IMR-90 (cell line): ENCODE data around the gene LRRFIP1. TPM values are rescaled to one million over a fixed set of nuclear protein-coding genes. Genes with fewer than 3 reads are reported as not detected.

Source experiments
- ATAC-seq: fragments of 200-7000 bp; cut with Tn5 transposase; 2 replicates; pipeline ENCODE4 v1.9.1; 2020; ENCODE audit warnings: low read depth, mild to moderate bottlenecking, moderate library complexity
- BruUV-seq: library from RNA; stranded (reverse); fragments of 400-500 nt; replicated peaks from 2 replicates; lab custom pipeline; 2021; lab: Mats Ljungman, UMichigan
- CTCF ChIA-PET: fragments of 300-600 bp; formaldehyde crosslinking; extraction: SDS; loops from one replicate; lab custom pipeline; 2021; ENCODE audit warnings: antibody characterized with exemption; lab: Yijun Ruan, JAX
- POLR2A ChIA-PET: fragments of 300-600 bp; sonication (Branson Sonifier 250); formaldehyde crosslinking; loops from one replicate; lab custom pipeline; 2022; ENCODE audit warnings: antibody characterized with exemption; ENCODE audit not compliant: unreplicated experiment; lab: Charles Lee
- DNase-seq: peaks from one replicate; pipeline ENCODE4 v3.0.0; 2013
- H2AFZ ChIP-seq: replicated peaks from 2 replicates; pipeline ENCODE3; 2013; ENCODE audit warnings: low read length, mild to moderate bottlenecking; ENCODE audit not compliant: poor library complexity
- H2AK5ac ChIP-seq: 2 replicates; pipeline ENCODE4 v1.6.1; 2013; ENCODE audit warnings: low read depth, low read length, inconsistent platforms
- H2AK9ac ChIP-seq: replicated peaks from 2 replicates; pipeline ENCODE3; 2013; ENCODE audit warnings: mild to moderate bottlenecking, low read depth, low read length, moderate library complexity; ENCODE audit not compliant: poor library complexity
- H2BK120ac ChIP-seq: 2 replicates; pipeline ENCODE4 v1.6.1; 2013; ENCODE audit warnings: low read depth, low read length, inconsistent platforms
- H2BK15ac ChIP-seq: 3 replicates; pipeline ENCODE4 v1.6.1; 2013; ENCODE audit warnings: low read depth, low read length, inconsistent platforms
- H2BK20ac ChIP-seq: 2 replicates; pipeline ENCODE4 v1.6.1; 2013; ENCODE audit warnings: low read depth, mild to moderate bottlenecking, inconsistent platforms, low read length, moderate library complexity
- H2BK5ac ChIP-seq: 2 replicates; pipeline ENCODE4 v1.6.1; 2013; ENCODE audit warnings: mild to moderate bottlenecking, low read depth, low read length, inconsistent platforms; ENCODE audit not compliant: poor library complexity, severe bottlenecking
- H3K14ac ChIP-seq: replicated peaks from 2 replicates; pipeline ENCODE4 v1.6.1; 2013; ENCODE audit warnings: low read depth, low read length, inconsistent platforms
- H3K18ac ChIP-seq: 2 replicates; pipeline ENCODE4 v1.6.1; 2013; ENCODE audit warnings: low read depth, low read length, control low read depth
- H3K23ac ChIP-seq: 2 replicates; pipeline ENCODE4 v1.6.1; 2013; ENCODE audit warnings: low read depth, low read length, inconsistent platforms
- H3K27ac ChIP-seq: 2 replicates; pipeline ENCODE4 v1.5.1; 2013; ENCODE audit warnings: mild to moderate bottlenecking, control low read depth, low read length; ENCODE audit not compliant: insufficient read depth
- H3K27me3 ChIP-seq: 2 replicates; pipeline ENCODE4 v1.6.1; 2013; ENCODE audit warnings: low read length; ENCODE audit not compliant: control insufficient read depth, insufficient read depth
- H3K36me3 ChIP-seq: 2 replicates; pipeline ENCODE4 v1.6.1; 2013; ENCODE audit warnings: low read length, mixed read lengths; ENCODE audit not compliant: control insufficient read depth, insufficient read depth
- H3K4ac ChIP-seq: 2 replicates; pipeline ENCODE4 v1.6.1; 2013; ENCODE audit warnings: low read depth, low read length, inconsistent platforms
- H3K4me1 ChIP-seq: 2 replicates; pipeline ENCODE4 v1.6.1; 2013; ENCODE audit warnings: low read length, mixed read lengths; ENCODE audit not compliant: control insufficient read depth, insufficient read depth
- H3K4me2 ChIP-seq: 2 replicates; pipeline ENCODE4 v1.6.1; 2013; ENCODE audit warnings: low read depth, mild to moderate bottlenecking, control low read depth, low read length, moderate library complexity
- H3K4me3 ChIP-seq: 2 replicates; pipeline ENCODE4 v1.5.1; 2013; ENCODE audit warnings: low read depth, mild to moderate bottlenecking, control low read depth, low read length, moderate library complexity; ENCODE audit not compliant: insufficient read depth
- H3K56ac ChIP-seq: 2 replicates; pipeline ENCODE4 v1.6.1; 2013; ENCODE audit warnings: low read length, inconsistent platforms; ENCODE audit not compliant: insufficient read depth; ENCODE audit errors: extremely low read depth
- H3K79me1 ChIP-seq, 2 experiments: 2 replicates each; pipeline ENCODE4 v1.6.1; 2013; ENCODE audit warnings: low read length in 2 of 2, inconsistent platforms in 1 of 2, low read depth in 1 of 2
- H3K9ac ChIP-seq: 2 replicates; pipeline ENCODE4 v1.6.1; 2013; ENCODE audit warnings: low read depth, low read length, control low read depth
- H3K9me1 ChIP-seq: 2 replicates; pipeline ENCODE4 v1.6.1; 2013; ENCODE audit warnings: low read length, inconsistent platforms; ENCODE audit not compliant: insufficient read depth
- H3K9me3 ChIP-seq: 2 replicates; pipeline ENCODE4 v1.6.1; 2013; ENCODE audit warnings: low read length; ENCODE audit not compliant: control insufficient read depth, insufficient read depth
- H4K20me1 ChIP-seq: 2 replicates; pipeline ENCODE4 v1.6.1; 2013; ENCODE audit warnings: low read length, inconsistent platforms; ENCODE audit not compliant: insufficient read depth
- H4K5ac ChIP-seq: 2 replicates; pipeline ENCODE4 v1.6.1; 2013; ENCODE audit warnings: mild to moderate bottlenecking, low read depth, low read length, control low read depth
- H4K8ac ChIP-seq, 2 experiments: 2 replicates each; pipeline ENCODE4 v1.6.1; 2013; ENCODE audit warnings: low read depth in 2 of 2, low read length in 2 of 2, control low read depth in 1 of 2, inconsistent platforms in 1 of 2
- H4K91ac ChIP-seq: 2 replicates; pipeline ENCODE4 v1.6.1; 2013; ENCODE audit warnings: low read depth, low read length, inconsistent platforms; ENCODE audit not compliant: insufficient read depth
- BHLHE40 ChIP-seq: fragments of 150-350 bp; IDR thresholded peaks from 2 replicates; pipeline ENCODE4 v1.6.1; 2016; ENCODE audit warnings: mild to moderate bottlenecking, low read depth, low read length
- CEBPB ChIP-seq: IDR thresholded peaks from 2 replicates; pipeline ENCODE4 v1.6.1; 2012; ENCODE audit warnings: low read depth, low read length, improper control_type of control experiment
- CHD1 ChIP-seq: IDR thresholded peaks from 2 replicates; pipeline ENCODE4 v1.6.1; 2012; ENCODE audit warnings: low read depth, low read length, improper control_type of control experiment
- CTCF ChIP-seq: conservative IDR thresholded peaks from 2 replicates; pipeline ENCODE4 v1.5.1; 2012; ENCODE audit warnings: mild to moderate bottlenecking, low read depth, low read length, improper control_type of control experiment
- FOS ChIP-seq: fragments of 150-350 bp; IDR thresholded peaks from 2 replicates; pipeline ENCODE4 v1.6.1; 2016; ENCODE audit warnings: low read depth, low read length
- MAFK ChIP-seq: IDR thresholded peaks from 2 replicates; pipeline ENCODE4 v1.6.1; 2012; ENCODE audit warnings: low read depth, low read length, improper control_type of control experiment
- MAZ ChIP-seq: IDR thresholded peaks from 2 replicates; pipeline ENCODE4 v1.6.1; 2012; ENCODE audit warnings: low read depth, mild to moderate bottlenecking, low read length, improper control_type of control experiment, moderate library complexity, borderline replicate concordance
- MXI1 ChIP-seq: IDR thresholded peaks from 2 replicates; pipeline ENCODE4 v1.6.1; 2012; ENCODE audit warnings: low read depth, mild to moderate bottlenecking, low read length, moderate library complexity, borderline replicate concordance
- NFE2L2 ChIP-seq: fragments of 150-350 bp; IDR thresholded peaks from 2 replicates; pipeline ENCODE4 v1.6.1; 2016; ENCODE audit warnings: low read depth, mild to moderate bottlenecking, low read length
- POLR2A ChIP-seq: IDR thresholded peaks from 2 replicates; pipeline ENCODE4 v1.6.1; 2012; ENCODE audit warnings: mild to moderate bottlenecking, low read depth, low read length
- RAD21 ChIP-seq: IDR thresholded peaks from 2 replicates; pipeline ENCODE4 v1.6.1; 2012; ENCODE audit warnings: low read length, improper control_type of control experiment
- RCOR1 ChIP-seq: IDR thresholded peaks from 2 replicates; pipeline ENCODE4 v1.6.1; 2012; ENCODE audit warnings: mild to moderate bottlenecking, low read length, improper control_type of control experiment; ENCODE audit not compliant: insufficient replicate concordance
- RFX5 ChIP-seq: IDR thresholded peaks from 2 replicates; pipeline ENCODE4 v1.8.0; 2012; ENCODE audit warnings: low read depth, mild to moderate bottlenecking, low read length, moderate library complexity
- SMC3 ChIP-seq: fragments of 150-350 bp; IDR thresholded peaks from 2 replicates; pipeline ENCODE4 v1.6.1; 2016; ENCODE audit warnings: low read depth, mild to moderate bottlenecking, antibody characterized with exemption, low read length, moderate library complexity
- WGBS, 2 experiments: methylation state at CpG; one replicate each; pipeline versions ENCODE4 v1.1.5 to v1.1.7; 2013; ENCODE audit warnings: missing lambda C conversion rate in 2 of 2; ENCODE audit not compliant: insufficient read length in 1 of 2; ENCODE audit errors: extremely low coverage in 2 of 2; 5-methylcytosine and 5-hydroxymethylcytosine counted together
- dilution Hi-C: fragments of 300-500 bp; cut with HindIII; formaldehyde crosslinking; loops from one replicate; pipeline ENCODE4 v1.14.3; 2018; ENCODE audit warnings: low sequenced_read_pairs; ENCODE audit not compliant: unreplicated experiment
- in situ Hi-C: fragments of 300-500 bp; cut with MboI; formaldehyde crosslinking; loops from 3 replicates; pipeline ENCODE4 v1.14.3; 2019; ENCODE audit warnings: low sequenced_read_pairs, inconsistent platforms, mixed read lengths
- intact Hi-C: fragments of 100-400 bp; cut with micrococcal nuclease; formaldehyde crosslinking; loops from 2 replicates; pipeline ENCODE4 v1.10.0; 2022
- polyA plus RNA-seq, 3 experiments: library from polyadenylated mRNA; depleted of rRNA; stranded (reverse); fragments of >200 nt; gene quantifications; 2 replicates each; pipeline ENCODE4 v1.2.3, GENCODE V29; 2012; ENCODE audit warnings: low replicate concordance in 1 of 3
- total RNA-seq: library from RNA; depleted of rRNA; stranded (reverse); fragments of >200 nt; gene quantifications from 2 replicates; pipeline ENCODE4 v1.2.3, GENCODE V29; 2012
- TF ChIP-seq, protein P1 (sequence below): fragments of 150-350 bp; IDR thresholded peaks from 2 replicates; pipeline ENCODE4 v1.6.1; 2016; ENCODE audit warnings: low read depth, mild to moderate bottlenecking, low read length, moderate library complexity, borderline replicate concordance
- TF ChIP-seq, protein P2 (sequence below): fragments of 150-350 bp; IDR thresholded peaks from 2 replicates; pipeline ENCODE4 v1.6.1; 2017; ENCODE audit warnings: mild to moderate bottlenecking, antibody characterized with exemption, low read length, low read depth

The LRRFIP1 gene
- total and polyA plus RNA-seq, 2 of the 4 experiments (the other 2 are of a cell fraction) = 52.2 to 54.4 TPM

GRCh38 chr2:237816531-237816930, 189.1 kb downstream of the LRRFIP1 start:
- Histone ChIP-seq H2BK5ac (no peak overlapping the region), H4K8ac (no peak overlapping the region), H2AFZ (no peak overlapping the region), H3K18ac (no peak overlapping the region), H3K36me3 (no peaks in the 10 kb centered on the region), H3K56ac (no peak overlapping the region), H3K79me1 (no peaks in the 10 kb centered on the region), H3K4me3 (no peak overlapping the region), H3K9me3 (no peaks in the 10 kb centered on the region), H3K27me3 (peaks cover 13% of the 10 kb centered on the region), H3K23ac (no peak overlapping the region), H2AK9ac (no peak overlapping the region), H4K5ac (no peak overlapping the region), H2AK5ac (no peak overlapping the region), H2BK120ac (no peak overlapping the region), H3K14ac (no peak overlapping the region), H3K27ac (no peak overlapping the region), H3K9me1 (no peaks in the 10 kb centered on the region), H2BK20ac (no peak overlapping the region), H2BK15ac (no peak overlapping the region), H3K4me2 (no peak overlapping the region), H4K20me1 (no peaks in the 10 kb centered on the region), H4K91ac (no peak overlapping the region), H3K4ac (no peak overlapping the region), H3K9ac (no peak overlapping the region), H3K4me1 (no peaks in the 10 kb centered on the region)
- CTCF ChIA-PET = no interaction called here
- ATAC-seq (no peak), DNase-seq (no peak)
- intact Hi-C loops = no loop called here
- dilution Hi-C loops = no loop called here
- no CpG with 5 or more reads among the region's 1 CpG for WGBS, 2 experiments
- no TSS peak for BruUV-seq
- POLR2A ChIA-PET = no interaction called here
- TF ChIP-seq NFE2L2 (no peak), RFX5 (no peak), CTCF (no peak), MAFK (no peak), RAD21 (no peak), MXI1 (no peak), CEBPB (no peak), FOS (no peak), POLR2A (no peak), BHLHE40 (no peak), MAZ (no peak), RCOR1 (no peak), SMC3 (no peak), CHD1 (no peak)
- TF ChIP-seq, protein P1, sequence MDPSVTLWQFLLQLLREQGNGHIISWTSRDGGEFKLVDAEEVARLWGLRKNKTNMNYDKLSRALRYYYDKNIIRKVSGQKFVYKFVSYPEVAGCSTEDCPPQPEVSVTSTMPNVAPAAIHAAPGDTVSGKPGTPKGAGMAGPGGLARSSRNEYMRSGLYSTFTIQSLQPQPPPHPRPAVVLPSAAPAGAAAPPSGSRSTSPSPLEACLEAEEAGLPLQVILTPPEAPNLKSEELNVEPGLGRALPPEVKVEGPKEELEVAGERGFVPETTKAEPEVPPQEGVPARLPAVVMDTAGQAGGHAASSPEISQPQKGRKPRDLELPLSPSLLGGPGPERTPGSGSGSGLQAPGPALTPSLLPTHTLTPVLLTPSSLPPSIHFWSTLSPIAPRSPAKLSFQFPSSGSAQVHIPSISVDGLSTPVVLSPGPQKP = no peak
- TF ChIP-seq, protein P2, sequence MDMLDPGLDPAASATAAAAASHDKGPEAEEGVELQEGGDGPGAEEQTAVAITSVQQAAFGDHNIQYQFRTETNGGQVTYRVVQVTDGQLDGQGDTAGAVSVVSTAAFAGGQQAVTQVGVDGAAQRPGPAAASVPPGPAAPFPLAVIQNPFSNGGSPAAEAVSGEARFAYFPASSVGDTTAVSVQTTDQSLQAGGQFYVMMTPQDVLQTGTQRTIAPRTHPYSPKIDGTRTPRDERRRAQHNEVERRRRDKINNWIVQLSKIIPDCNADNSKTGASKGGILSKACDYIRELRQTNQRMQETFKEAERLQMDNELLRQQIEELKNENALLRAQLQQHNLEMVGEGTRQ = no peak
- in situ Hi-C loops = no loop called here
